OCI-LY7 (cell line): ENCODE results near the gene HABP4. TPM values are rescaled to one million over a fixed set of nuclear protein-coding genes. Genes with fewer than 3 reads are reported as not detected.

Experiments used
- BruUV-seq: library from RNA; stranded (reverse); fragments of 400-500 nt; replicated peaks from 2 replicates; lab custom pipeline; 2021; lab: Mats Ljungman, UMichigan
- CTCF ChIA-PET: fragments of 300-600 bp; sonication (Branson Sonifier 250); formaldehyde crosslinking; loops from one replicate; lab custom pipeline; 2022; ENCODE audit warnings: antibody characterized with exemption; ENCODE audit not compliant: unreplicated experiment; lab: Charles Lee
- POLR2A ChIA-PET: fragments of 300-600 bp; sonication (Branson Sonifier 250); formaldehyde crosslinking; loops from one replicate; lab custom pipeline; 2022; ENCODE audit warnings: antibody characterized with exemption; lab: Charles Lee
- DNase-seq: peaks from one replicate; pipeline ENCODE4 v3.0.0-alpha.2; 2015; ENCODE audit warnings: low spot score
- H2AFZ ChIP-seq: fragments of 200-600 bp; sonication (generic), shearing (Covaris generic); 2 replicates; pipeline ENCODE4 v1.6.1; 2014; ENCODE audit warnings: mild to moderate bottlenecking, antibody characterized with exemption, low read length, moderate library complexity
- H3K27ac ChIP-seq: fragments of 200-600 bp; sonication (generic); 2 replicates; pipeline ENCODE4 v1.5.1; 2014; ENCODE audit warnings: mixed run types, low read depth, mild to moderate bottlenecking, moderate library complexity, low read length, inconsistent platforms; ENCODE audit not compliant: poor library complexity, severe bottlenecking
- H3K36me3 ChIP-seq: fragments of 200-600 bp; sonication (generic); 2 replicates; pipeline ENCODE4 v1.6.1; 2014; ENCODE audit warnings: mild to moderate bottlenecking, antibody characterized with exemption, low read length, moderate library complexity, mixed read lengths; ENCODE audit not compliant: insufficient read depth
- H3K4me1 ChIP-seq: fragments of 200-600 bp; sonication (generic); 2 replicates; pipeline ENCODE4 v1.5.1; 2014; ENCODE audit warnings: mild to moderate bottlenecking, low read length; ENCODE audit not compliant: insufficient read depth, poor library complexity, severe bottlenecking
- H3K4me2 ChIP-seq: fragments of 200-600 bp; sonication (generic); 2 replicates; pipeline ENCODE4 v1.6.1; 2014; ENCODE audit warnings: mild to moderate bottlenecking, low read length
- H3K4me3 ChIP-seq: fragments of 200-600 bp; sonication (generic); 2 replicates; pipeline ENCODE4 v1.5.1; 2014; ENCODE audit warnings: mild to moderate bottlenecking, low read depth, low read length; ENCODE audit not compliant: poor library complexity, severe bottlenecking
- H3K79me2 ChIP-seq: fragments of 200-600 bp; sonication (generic); 2 replicates; pipeline ENCODE4 v1.6.1; 2016; ENCODE audit warnings: low read depth, mild to moderate bottlenecking, low read length, moderate library complexity, mixed read lengths; ENCODE audit not compliant: insufficient read depth
- H3K9me2 ChIP-seq: fragments of 200-600 bp; sonication (generic); 2 replicates; pipeline ENCODE4 v1.6.1; 2016; ENCODE audit warnings: mild to moderate bottlenecking, low read length, mixed read lengths; ENCODE audit not compliant: insufficient read depth
- H3K9me3 ChIP-seq: fragments of 200-600 bp; sonication (generic); 2 replicates; pipeline ENCODE4 v1.6.1; 2014; ENCODE audit warnings: mild to moderate bottlenecking, mixed run types, low read length, mixed read lengths
- H4K20me1 ChIP-seq: fragments of 200-600 bp; sonication (generic); 2 replicates; pipeline ENCODE4 v1.6.1; 2014; ENCODE audit warnings: mild to moderate bottlenecking, antibody characterized with exemption, low read length, moderate library complexity, mixed read lengths; ENCODE audit not compliant: insufficient read depth
- EZH2phosphoT487 ChIP-seq: fragments of 200-600 bp; sonication (generic); IDR thresholded peaks from 2 replicates; pipeline ENCODE4 v1.6.1; 2018; ENCODE audit warnings: low read depth, borderline replicate concordance, mild to moderate bottlenecking, mixed run types, antibody characterized with exemption, low read length, moderate library complexity, mixed read lengths
- intact Hi-C: fragments of 100-400 bp; cut with micrococcal nuclease; formaldehyde crosslinking; loops from one replicate; pipeline ENCODE4 v1.10.0; 2022; ENCODE audit not compliant: unreplicated experiment
- total RNA-seq, 2 experiments: library from RNA; depleted of rRNA in 1 of 2; stranded (reverse); fragments of >200 nt in 1 of 2; shearing (Covaris generic) in 1 of 2; gene quantifications; 2 replicates each; pipeline ENCODE4 v1.2.3, GENCODE V29; 2014 to 2022
- TF ChIP-seq, protein P1 (sequence below): fragments of 200-600 bp; sonication (generic); conservative IDR thresholded peaks from 2 replicates; pipeline ENCODE4 v1.5.1; 2014; ENCODE audit warnings: mild to moderate bottlenecking, antibody characterized with exemption, low read length, moderate library complexity, mixed read lengths

HABP4 gene
- total RNA-seq, 2 experiments from 2014 or later: 6.0 to 11.0 TPM

DNA sequence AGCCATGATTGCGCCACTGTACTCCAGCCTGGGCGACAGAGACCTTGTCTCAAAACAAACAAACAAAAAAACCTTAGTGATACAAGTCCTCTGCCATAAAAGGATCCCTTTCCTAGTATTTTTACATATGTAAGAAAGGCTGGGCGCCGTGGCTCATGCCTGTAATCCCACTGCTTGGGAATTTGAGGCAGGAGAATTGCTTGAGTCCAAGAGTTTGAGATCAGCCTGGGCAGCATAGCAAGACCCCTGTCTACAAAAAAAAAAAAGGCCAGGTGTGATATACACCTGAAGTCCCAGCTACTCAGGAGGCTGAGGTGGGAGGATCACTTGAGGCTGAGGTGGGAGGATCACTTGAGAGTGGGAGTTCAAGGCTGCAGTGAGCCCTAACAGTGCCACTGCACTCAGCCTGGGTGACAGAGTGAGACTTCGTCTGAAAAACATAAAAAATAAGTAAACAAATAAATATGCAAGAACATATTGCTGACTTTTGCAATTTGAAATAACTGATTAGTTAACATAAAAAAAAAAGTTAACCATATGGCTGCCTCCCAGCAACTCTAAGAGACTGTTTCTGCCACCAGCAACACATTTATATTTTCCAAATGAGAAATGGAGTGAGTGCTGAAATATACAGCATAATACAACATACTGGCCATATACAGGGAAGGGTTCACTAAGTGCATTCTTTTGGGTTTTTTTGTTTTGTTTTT, 38.7 kb upstream of the HABP4 start:
- CTCF ChIA-PET: no interaction called here
- POLR2A ChIA-PET: no interaction called here
- no peak for DNase-seq
- Histone ChIP-seq H3K9me3 (no peaks in the 10 kb centered on the region), H3K79me2 (peaks cover 99% of the 10 kb centered on the region), H3K4me2 (no peak overlapping the region), H3K9me2 (no peaks in the 10 kb centered on the region), H4K20me1 (peaks cover 36% of the 10 kb centered on the region), H3K4me1 (peaks cover 55% of the 10 kb centered on the region), H2AFZ (no peak overlapping the region), H3K4me3 (no peak overlapping the region), H3K27ac (no peak overlapping the region), H3K36me3 (peaks cover 78% of the 10 kb centered on the region)
- TF ChIP-seq, protein P1, sequence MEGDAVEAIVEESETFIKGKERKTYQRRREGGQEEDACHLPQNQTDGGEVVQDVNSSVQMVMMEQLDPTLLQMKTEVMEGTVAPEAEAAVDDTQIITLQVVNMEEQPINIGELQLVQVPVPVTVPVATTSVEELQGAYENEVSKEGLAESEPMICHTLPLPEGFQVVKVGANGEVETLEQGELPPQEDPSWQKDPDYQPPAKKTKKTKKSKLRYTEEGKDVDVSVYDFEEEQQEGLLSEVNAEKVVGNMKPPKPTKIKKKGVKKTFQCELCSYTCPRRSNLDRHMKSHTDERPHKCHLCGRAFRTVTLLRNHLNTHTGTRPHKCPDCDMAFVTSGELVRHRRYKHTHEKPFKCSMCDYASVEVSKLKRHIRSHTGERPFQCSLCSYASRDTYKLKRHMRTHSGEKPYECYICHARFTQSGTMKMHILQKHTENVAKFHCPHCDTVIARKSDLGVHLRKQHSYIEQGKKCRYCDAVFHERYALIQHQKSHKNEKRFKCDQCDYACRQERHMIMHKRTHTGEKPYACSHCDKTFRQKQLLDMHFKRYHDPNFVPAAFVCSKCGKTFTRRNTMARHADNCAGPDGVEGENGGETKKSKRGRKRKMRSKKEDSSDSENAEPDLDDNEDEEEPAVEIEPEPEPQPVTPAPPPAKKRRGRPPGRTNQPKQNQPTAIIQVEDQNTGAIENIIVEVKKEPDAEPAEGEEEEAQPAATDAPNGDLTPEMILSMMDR: no peak
- TF ChIP-seq EZH2phosphoT487: no peak
- intact Hi-C loops: loop anchor here (10.0 kb wide), 1 partner anchor 1224 kb away; the partner anchor contains the start of genes NCBP1 and TSTD2
- BruUV-seq: no TSS peak

- H3K9me3 ChIP-seq: no peaks in the 10 kb centered on the region
- intact Hi-C loops: loop anchor here (10.0 kb wide), 1 partner anchor 1222 kb away; the partner anchor contains the start of genes NCBP1 and TSTD2
These were observed 37.6 kb upstream of the HABP4 start for GRCh38 chr9:96412174-96412913.

More at GRCh38 chr9:96412174-96412913, 37.6 kb upstream of the HABP4 start:
- BruUV-seq: no TSS peak
- Histone ChIP-seq H3K4me2 (peak overlapping the region; percentile 97), H3K27ac (peak overlapping the region; percentile 88), H3K4me1 (peaks cover 56% of the 10 kb centered on the region), H2AFZ (no peak overlapping the region), H3K4me3 (no peak overlapping the region), H3K79me2 (peaks cover 97% of the 10 kb centered on the region), H3K36me3 (peaks cover 79% of the 10 kb centered on the region), H3K9me2 (no peaks in the 10 kb centered on the region), H4K20me1 (peaks cover 43% of the 10 kb centered on the region)
- ChIA-PET POLR2A (interaction anchor here (0.7 to 1.2 kb wide), 2 partner anchors 37 to 47 kb away, joined by 3 read pairs; partner anchors contain the start of gene HABP4), CTCF (no interaction called here)
- no peak for TF ChIP-seq EZH2phosphoT487
- TF ChIP-seq, protein P1: no peak
- DNase-seq: no peak
